Activated T-helper 1 cell treated with anti-CD3 and anti-CD28 coated beads, Interleukin-12 subunit alpha, Interleukin-12 subunit beta, Interleukin-2, Interleukin-4 antibody, amounts not matched to agents 30 ng/mL and 10 ng/mL and 1 ng/mL, durations not matched to agents 14 hours and 24 hours and 36 hours (primary cell): ENCODE results near the gene SIL1. TPM values are rescaled to one million over a fixed set of nuclear protein-coding genes. Genes with fewer than 3 reads are reported as not detected.
"Not testable (repeated sequence)": the region's sequence is repeated elsewhere in the genome, so short reads cannot be mapped to it uniquely, and the experiment has no call there.

Experiments
- DNase-seq: peaks from one replicate; pipeline ENCODE4 v3.0.0; 2021; ENCODE audit warnings: low spot score
- H3K27ac Mint-ChIP-seq: one replicate; pipeline ENCODE4 v1.8.0; 2021; ENCODE audit warnings: mild to moderate bottlenecking, mixed read lengths
- H3K27me3 Mint-ChIP-seq: one replicate; pipeline ENCODE4 v1.8.0; 2022; ENCODE audit warnings: mild to moderate bottlenecking, moderate library complexity, mixed read lengths; ENCODE audit not compliant: insufficient read depth
- H3K36me3 Mint-ChIP-seq: one replicate; pipeline ENCODE4 v1.8.0; 2021; ENCODE audit warnings: low read depth, mixed read lengths
- H3K4me1 Mint-ChIP-seq: one replicate; pipeline ENCODE4 v1.8.0; 2021; ENCODE audit warnings: low read depth, mixed read lengths
- H3K4me3 Mint-ChIP-seq: one replicate; pipeline ENCODE4 v1.8.0; 2021; ENCODE audit warnings: mild to moderate bottlenecking, moderate library complexity, mixed read lengths
- H3K9me3 Mint-ChIP-seq: one replicate; pipeline ENCODE4 v1.8.0; 2021; ENCODE audit warnings: mixed read lengths
- intact Hi-C: fragments of 100-400 bp; cut with micrococcal nuclease; formaldehyde crosslinking; loops from one replicate; pipeline ENCODE4 v1.15.1; 2024
- total RNA-seq: library from RNA; stranded (reverse); gene quantifications from 2 replicates; pipeline ENCODE4 v1.2.3, GENCODE V29; 2022

SIL1 gene
- total RNA-seq, 1 donor from 2014 or later, result 28.6 TPM

GRCh38 chr5:138927979-138928378 lies 270.2 kb downstream of the SIL1 start:
- intact Hi-C loops, result no loop called here
- H3K36me3 Mint-ChIP-seq, result peaks cover 10% of the 10 kb centered on the region
- H3K27me3 Mint-ChIP-seq, result no peaks in the 10 kb centered on the region
- H3K27ac Mint-ChIP-seq, result no peak overlapping the region
- DNase-seq, result no peak
- H3K4me3 Mint-ChIP-seq, result no peak overlapping the region
- H3K4me1 Mint-ChIP-seq, result no peaks in the 10 kb centered on the region
- no peaks in the 10 kb centered on the region for H3K9me3 Mint-ChIP-seq

- Mint-ChIP-seq H3K4me1 (no peaks in the 10 kb centered on the region), H3K9me3 (no peaks in the 10 kb centered on the region), H3K36me3 (peaks cover 10% of the 10 kb centered on the region), H3K27ac (no peak overlapping the region), H3K27me3 (no peaks in the 10 kb centered on the region), H3K4me3 (no peak overlapping the region)
- no peak for DNase-seq
- intact Hi-C loops, result no loop called here
Measured at GRCh38 chr5:138927544-138927943, 270.6 kb downstream of the SIL1 start.

GRCh38 chr5:138926688-138927448 lies 271.3 kb downstream of the SIL1 start:
- Mint-ChIP-seq H3K4me1 (no peaks in the 10 kb centered on the region), H3K4me3 (no peak overlapping the region), H3K9me3 (no peaks in the 10 kb centered on the region), H3K27me3 (no peaks in the 10 kb centered on the region), H3K36me3 (peaks cover 10% of the 10 kb centered on the region), H3K27ac (no peak overlapping the region)
- intact Hi-C loops, result no loop called here
- no peak for DNase-seq

- Mint-ChIP-seq H3K4me1 (no peaks in the 10 kb centered on the region), H3K9me3 (no peaks in the 10 kb centered on the region), H3K27me3 (no peaks in the 10 kb centered on the region), H3K4me3 (no peak overlapping the region), H3K36me3 (peaks cover 6% of the 10 kb centered on the region), H3K27ac (no peak overlapping the region)
- no peak for DNase-seq
- intact Hi-C loops, result no loop called here
Measured at GRCh38 chr5:138926257-138926656, 271.9 kb downstream of the SIL1 start.

GRCh38 chr5:138925090-138925635 lies 273.0 kb downstream of the SIL1 start:
- no peak for DNase-seq
- H3K27me3 Mint-ChIP-seq, result no peaks in the 10 kb centered on the region

GRCh38 chr5:138922494-138922893 lies 275.7 kb downstream of the SIL1 start:
- Mint-ChIP-seq H3K27ac (no peak overlapping the region), H3K4me1 (no peaks in the 10 kb centered on the region), H3K36me3 (peaks cover 3% of the 10 kb centered on the region), H3K4me3 (no peak overlapping the region), H3K27me3 (peaks cover 2% of the 10 kb centered on the region), H3K9me3 (no peaks in the 10 kb centered on the region)
- no peak for DNase-seq
- intact Hi-C loops, result no loop called here

More at GRCh38 chr5:138925090-138925635, 273.0 kb downstream of the SIL1 start:
- Mint-ChIP-seq H3K27ac (no peak overlapping the region), H3K4me1 (no peaks in the 10 kb centered on the region), H3K4me3 (no peak overlapping the region), H3K36me3 (peaks cover 3% of the 10 kb centered on the region), H3K9me3 (no peaks in the 10 kb centered on the region)
- intact Hi-C loops, result no loop called here

- H3K36me3 Mint-ChIP-seq, intact Hi-C loops, H3K4me1 Mint-ChIP-seq, H3K4me3 Mint-ChIP-seq, H3K27ac Mint-ChIP-seq, DNase-seq, H3K27me3 Mint-ChIP-seq, H3K9me3 Mint-ChIP-seq: not testable (repeated sequence)
Measured at GRCh38 chr5:138921362-138921761, 276.8 kb downstream of the SIL1 start.

GRCh38 chr5:138920181-138920580 lies 278.0 kb downstream of the SIL1 start:
- intact Hi-C loops, result no loop called here
- H3K27me3 Mint-ChIP-seq, result peaks cover 2% of the 10 kb centered on the region
- no peak overlapping the region for H3K27ac Mint-ChIP-seq
- H3K9me3 Mint-ChIP-seq, result no peaks in the 10 kb centered on the region
- no peak overlapping the region for H3K4me3 Mint-ChIP-seq
- DNase-seq, result no peak
- H3K36me3 Mint-ChIP-seq, result no peaks in the 10 kb centered on the region
- no peaks in the 10 kb centered on the region for H3K4me1 Mint-ChIP-seq

- H3K36me3 Mint-ChIP-seq, result no peaks in the 10 kb centered on the region
- no peaks in the 10 kb centered on the region for H3K9me3 Mint-ChIP-seq
- H3K27ac Mint-ChIP-seq, result no peak overlapping the region
- H3K4me1 Mint-ChIP-seq, result no peaks in the 10 kb centered on the region
- intact Hi-C loops, result no loop called here
- no peak for DNase-seq
- no peak overlapping the region for H3K4me3 Mint-ChIP-seq
- H3K27me3 Mint-ChIP-seq, result peaks cover 2% of the 10 kb centered on the region
Measured at GRCh38 chr5:138918686-138919085, 279.5 kb downstream of the SIL1 start.

- Mint-ChIP-seq H3K4me3 (no peak overlapping the region), H3K36me3 (peaks cover 9% of the 10 kb centered on the region), H3K27me3 (peaks cover 2% of the 10 kb centered on the region), H3K9me3 (no peaks in the 10 kb centered on the region), H3K4me1 (peaks cover 6% of the 10 kb centered on the region), H3K27ac (no peak overlapping the region)
- intact Hi-C loops, result no loop called here
- no peak for DNase-seq
Measured at GRCh38 chr5:138914338-138914737, 283.8 kb downstream of the SIL1 start.

- intact Hi-C loops, result no loop called here
- H3K36me3 Mint-ChIP-seq, result peaks cover 9% of the 10 kb centered on the region
- H3K27me3 Mint-ChIP-seq, result peaks cover 2% of the 10 kb centered on the region
- H3K4me3 Mint-ChIP-seq, result no peak overlapping the region
- no peak overlapping the region for H3K27ac Mint-ChIP-seq
- no peaks in the 10 kb centered on the region for H3K9me3 Mint-ChIP-seq
- no peak for DNase-seq
- H3K4me1 Mint-ChIP-seq, result peaks cover 6% of the 10 kb centered on the region
Measured at GRCh38 chr5:138913773-138914172, 284.4 kb downstream of the SIL1 start.

GRCh38 chr5:138912093-138912492 lies 286.1 kb downstream of the SIL1 start:
- Mint-ChIP-seq H3K4me3 (no peak overlapping the region), H3K4me1 (peaks cover 6% of the 10 kb centered on the region), H3K27me3 (no peaks in the 10 kb centered on the region), H3K9me3 (no peaks in the 10 kb centered on the region), H3K36me3 (peaks cover 9% of the 10 kb centered on the region), H3K27ac (no peak overlapping the region)
- no peak for DNase-seq
- intact Hi-C loops, result no loop called here

- Mint-ChIP-seq H3K9me3 (no peaks in the 10 kb centered on the region), H3K4me1 (peaks cover 6% of the 10 kb centered on the region)
- intact Hi-C loops, result no loop called here
Measured at GRCh38 chr5:138911441-138911840, 286.7 kb downstream of the SIL1 start.

More at GRCh38 chr5:138911441-138911840, 286.7 kb downstream of the SIL1 start:
- H3K27me3 Mint-ChIP-seq, result no peaks in the 10 kb centered on the region
- no peak for DNase-seq
- peaks cover 9% of the 10 kb centered on the region for H3K36me3 Mint-ChIP-seq
- H3K27ac Mint-ChIP-seq, result no peak overlapping the region
- H3K4me3 Mint-ChIP-seq, result no peak overlapping the region
